HepG2 (cell line): Measurements from ENCODE around the gene STAT1.

Source experiments
- EP300 ChIP-seq, 3 experiments: sonication (generic) in 1 of 3; formaldehyde crosslinking in 1 of 3; IDR thresholded peaks; 2 replicates each; pipeline versions ENCODE4 v1.5.1 to v1.6.1; 2011 to 2020; ENCODE audit warnings: low read depth in 2 of 3, low read length in 2 of 3, borderline replicate concordance in 1 of 3, improper control_type of control experiment in 1 of 3, mild to moderate bottlenecking in 1 of 3, missing genetic modification reagents in 1 of 3, moderate library complexity in 1 of 3
- JARID2 ChIP-seq: sonication (generic); formaldehyde crosslinking; IDR thresholded peaks from 2 replicates; pipeline ENCODE4 v1.8.1; 2023; ENCODE audit warnings: missing genetic modification reagents, inconsistent platforms; ENCODE audit not compliant: insufficient replicate concordance
- NFIB ChIP-seq: sonication (generic); formaldehyde crosslinking; IDR thresholded peaks from 2 replicates; pipeline ENCODE4 v1.9.0; 2021; ENCODE audit warnings: missing genetic modification reagents, mild to moderate bottlenecking, borderline replicate concordance
- RFX1 ChIP-seq: fragments of 450-650 bp; IDR thresholded peaks from 2 replicates; pipeline ENCODE4 v1.6.1; 2017
- SETDB1 ChIP-seq: sonication (generic); formaldehyde crosslinking; IDR thresholded peaks from 2 replicates; pipeline ENCODE4 v1.5.1; 2020; ENCODE audit warnings: missing genetic modification reagents, mild to moderate bottlenecking, borderline replicate concordance
- SMAD1 ChIP-seq: sonication (generic); formaldehyde crosslinking; IDR thresholded peaks from 2 replicates; pipeline ENCODE4 v1.4.0; 2020; ENCODE audit warnings: missing genetic modification reagents, low read depth, mild to moderate bottlenecking, borderline replicate concordance
- SMC3 ChIP-seq: IDR thresholded peaks from 2 replicates; pipeline ENCODE4 v1.6.1; 2011; ENCODE audit warnings: low read length, improper control_type of control experiment
- U2AF2 ChIP-seq: fragments of 200-400 bp; formaldehyde crosslinking; IDR thresholded peaks from 2 replicates; pipeline ENCODE4 v1.6.1; 2017; ENCODE audit warnings: low read depth, mild to moderate bottlenecking, low read length
- ZBTB1 ChIP-seq: sonication (generic); formaldehyde crosslinking; IDR thresholded peaks from 2 replicates; pipeline ENCODE4 v1.4.0; 2020; ENCODE audit warnings: missing genetic modification reagents, borderline replicate concordance
- ZNF367 ChIP-seq: sonication (generic); formaldehyde crosslinking; IDR thresholded peaks from 2 replicates; pipeline ENCODE4 v1.4.0; 2020; ENCODE audit warnings: missing genetic modification reagents, borderline replicate concordance
- ZNF644 ChIP-seq: IDR thresholded peaks from 2 replicates; pipeline ENCODE4 v1.6.1; 2016; ENCODE audit warnings: low read depth
- TF ChIP-seq, protein P1 (sequence below): sonication (generic); formaldehyde crosslinking; IDR thresholded peaks from 2 replicates; pipeline ENCODE4 v1.5.0; 2020; ENCODE audit warnings: mild to moderate bottlenecking, missing genetic modification reagents, moderate library complexity
- TF ChIP-seq, protein P2 (sequence below): sonication (generic); formaldehyde crosslinking; IDR thresholded peaks from 2 replicates; pipeline ENCODE4 v1.4.0; 2020; ENCODE audit warnings: missing genetic modification reagents

DNA sequence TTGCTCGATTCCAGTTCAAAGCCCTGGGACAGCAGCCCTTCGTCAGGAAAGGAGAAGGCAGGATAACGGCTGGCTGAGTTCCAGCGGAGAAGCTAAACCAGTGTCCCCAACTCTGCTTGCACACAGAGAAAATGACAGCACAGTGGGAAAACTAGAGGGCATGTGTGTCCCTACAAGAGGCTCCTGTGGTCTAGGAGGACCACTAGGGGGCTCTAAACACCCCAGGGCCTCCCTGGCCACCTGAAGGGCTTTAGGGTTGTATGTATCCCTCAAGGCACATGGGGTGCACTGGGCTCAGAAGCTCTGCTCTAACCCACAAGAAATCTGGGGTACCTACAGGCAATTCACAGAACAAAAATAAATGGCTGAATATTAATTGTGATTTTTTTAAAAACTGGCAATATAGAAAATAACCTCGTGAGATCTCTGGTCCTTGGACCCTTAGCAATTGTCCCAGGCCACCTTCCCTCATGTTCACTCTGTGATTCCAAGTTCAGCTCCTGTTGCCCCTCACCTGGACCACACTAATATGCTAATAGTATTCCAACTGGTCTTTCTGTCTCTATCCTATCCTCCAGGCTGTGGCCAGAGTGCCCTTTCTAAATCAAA is 17.5 kb downstream of the STAT1 start:
- TF ChIP-seq SMC3: peak; percentile 81; the same call in 1 of the 2 replicates
- TF ChIP-seq ZNF644: no peak
- no peak for TF ChIP-seq EP300 (IDR thresholded peaks at IDR 0.05; ENCODE audit: low read depth in 2 of 2, low read length in 2 of 2)
- no peak for TF ChIP-seq EP300 (CRISPR knock-in tag; IDR thresholded peaks at IDR 0.05; ENCODE audit: borderline replicate concordance)
- TF ChIP-seq, protein P1, sequence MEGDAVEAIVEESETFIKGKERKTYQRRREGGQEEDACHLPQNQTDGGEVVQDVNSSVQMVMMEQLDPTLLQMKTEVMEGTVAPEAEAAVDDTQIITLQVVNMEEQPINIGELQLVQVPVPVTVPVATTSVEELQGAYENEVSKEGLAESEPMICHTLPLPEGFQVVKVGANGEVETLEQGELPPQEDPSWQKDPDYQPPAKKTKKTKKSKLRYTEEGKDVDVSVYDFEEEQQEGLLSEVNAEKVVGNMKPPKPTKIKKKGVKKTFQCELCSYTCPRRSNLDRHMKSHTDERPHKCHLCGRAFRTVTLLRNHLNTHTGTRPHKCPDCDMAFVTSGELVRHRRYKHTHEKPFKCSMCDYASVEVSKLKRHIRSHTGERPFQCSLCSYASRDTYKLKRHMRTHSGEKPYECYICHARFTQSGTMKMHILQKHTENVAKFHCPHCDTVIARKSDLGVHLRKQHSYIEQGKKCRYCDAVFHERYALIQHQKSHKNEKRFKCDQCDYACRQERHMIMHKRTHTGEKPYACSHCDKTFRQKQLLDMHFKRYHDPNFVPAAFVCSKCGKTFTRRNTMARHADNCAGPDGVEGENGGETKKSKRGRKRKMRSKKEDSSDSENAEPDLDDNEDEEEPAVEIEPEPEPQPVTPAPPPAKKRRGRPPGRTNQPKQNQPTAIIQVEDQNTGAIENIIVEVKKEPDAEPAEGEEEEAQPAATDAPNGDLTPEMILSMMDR (CRISPR knock-in tag): peak; percentile 77
- no peak for TF ChIP-seq U2AF2
- TF ChIP-seq RFX1: no peak
- no peak for TF ChIP-seq SETDB1
- TF ChIP-seq, protein P2, sequence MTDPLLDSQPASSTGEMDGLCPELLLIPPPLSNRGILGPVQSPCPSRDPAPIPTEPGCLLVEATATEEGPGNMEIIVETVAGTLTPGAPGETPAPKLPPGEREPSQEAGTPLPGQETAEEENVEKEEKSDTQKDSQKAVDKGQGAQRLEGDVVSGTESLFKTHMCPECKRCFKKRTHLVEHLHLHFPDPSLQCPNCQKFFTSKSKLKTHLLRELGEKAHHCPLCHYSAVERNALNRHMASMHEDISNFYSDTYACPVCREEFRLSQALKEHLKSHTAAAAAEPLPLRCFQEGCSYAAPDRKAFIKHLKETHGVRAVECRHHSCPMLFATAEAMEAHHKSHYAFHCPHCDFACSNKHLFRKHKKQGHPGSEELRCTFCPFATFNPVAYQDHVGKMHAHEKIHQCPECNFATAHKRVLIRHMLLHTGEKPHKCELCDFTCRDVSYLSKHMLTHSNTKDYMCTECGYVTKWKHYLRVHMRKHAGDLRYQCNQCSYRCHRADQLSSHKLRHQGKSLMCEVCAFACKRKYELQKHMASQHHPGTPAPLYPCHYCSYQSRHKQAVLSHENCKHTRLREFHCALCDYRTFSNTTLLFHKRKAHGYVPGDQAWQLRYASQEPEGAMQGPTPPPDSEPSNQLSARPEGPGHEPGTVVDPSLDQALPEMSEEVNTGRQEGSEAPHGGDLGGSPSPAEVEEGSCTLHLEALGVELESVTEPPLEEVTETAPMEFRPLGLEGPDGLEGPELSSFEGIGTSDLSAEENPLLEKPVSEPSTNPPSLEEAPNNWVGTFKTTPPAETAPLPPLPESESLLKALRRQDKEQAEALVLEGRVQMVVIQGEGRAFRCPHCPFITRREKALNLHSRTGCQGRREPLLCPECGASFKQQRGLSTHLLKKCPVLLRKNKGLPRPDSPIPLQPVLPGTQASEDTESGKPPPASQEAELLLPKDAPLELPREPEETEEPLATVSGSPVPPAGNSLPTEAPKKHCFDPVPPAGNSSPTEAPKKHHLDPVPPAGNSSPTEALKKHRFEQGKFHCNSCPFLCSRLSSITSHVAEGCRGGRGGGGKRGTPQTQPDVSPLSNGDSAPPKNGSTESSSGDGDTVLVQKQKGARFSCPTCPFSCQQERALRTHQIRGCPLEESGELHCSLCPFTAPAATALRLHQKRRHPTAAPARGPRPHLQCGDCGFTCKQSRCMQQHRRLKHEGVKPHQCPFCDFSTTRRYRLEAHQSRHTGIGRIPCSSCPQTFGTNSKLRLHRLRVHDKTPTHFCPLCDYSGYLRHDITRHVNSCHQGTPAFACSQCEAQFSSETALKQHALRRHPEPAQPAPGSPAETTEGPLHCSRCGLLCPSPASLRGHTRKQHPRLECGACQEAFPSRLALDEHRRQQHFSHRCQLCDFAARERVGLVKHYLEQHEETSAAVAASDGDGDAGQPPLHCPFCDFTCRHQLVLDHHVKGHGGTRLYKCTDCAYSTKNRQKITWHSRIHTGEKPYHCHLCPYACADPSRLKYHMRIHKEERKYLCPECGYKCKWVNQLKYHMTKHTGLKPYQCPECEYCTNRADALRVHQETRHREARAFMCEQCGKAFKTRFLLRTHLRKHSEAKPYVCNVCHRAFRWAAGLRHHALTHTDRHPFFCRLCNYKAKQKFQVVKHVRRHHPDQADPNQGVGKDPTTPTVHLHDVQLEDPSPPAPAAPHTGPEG (CRISPR knock-in tag): no peak
- no peak for TF ChIP-seq JARID2 (CRISPR knock-in tag)
- no peak for TF ChIP-seq ZNF367 (CRISPR knock-in tag)
- TF ChIP-seq ZBTB1 (CRISPR knock-in tag): no peak
- TF ChIP-seq NFIB (CRISPR knock-in tag): no peak
- no peak for TF ChIP-seq SMAD1 (CRISPR knock-in tag)
